ENCODE data around the gene HSPA12A.
"Not testable (repeated sequence)": the region's sequence is repeated elsewhere in the genome, so short reads cannot be mapped to it uniquely, and the experiment has no call there.

HSPA12A gene

GRCh38 chr10:116716381-116716780, 26.0 kb downstream of the HSPA12A start:
- DNase-seq (ENCODE audit: low spot score) = no peak

- no peak for DNase-seq (ENCODE audit: low spot score)
Measured at GRCh38 chr10:116715839-116716377, 26.5 kb downstream of the HSPA12A start.

GRCh38 chr10:116715341-116715740, 27.0 kb downstream of the HSPA12A start:
- no peak for DNase-seq (ENCODE audit: low spot score)

GRCh38 chr10:116713846-116714245, 28.5 kb downstream of the HSPA12A start:
- DNase-seq (ENCODE audit: low spot score) = no peak

- no peak for DNase-seq (ENCODE audit: low spot score)
Measured at GRCh38 chr10:116712989-116713543, 29.3 kb downstream of the HSPA12A start.

- no peak for DNase-seq (ENCODE audit: low spot score)
Measured at GRCh38 chr10:116712519-116712918, 29.8 kb downstream of the HSPA12A start.

GRCh38 chr10:116711803-116712202, 30.6 kb downstream of the HSPA12A start:
- not testable (repeated sequence) for DNase-seq (ENCODE audit: low spot score)

- no peak for DNase-seq (ENCODE audit: low spot score)
Measured at GRCh38 chr10:116710076-116710475, 32.3 kb downstream of the HSPA12A start.

- DNase-seq (ENCODE audit: low spot score) = no peak
Measured at GRCh38 chr10:116708877-116709276, 33.5 kb downstream of the HSPA12A start.

- DNase-seq (ENCODE audit: low spot score) = no peak
Measured at GRCh38 chr10:116708391-116708821, 34.0 kb downstream of the HSPA12A start.

- no peak for DNase-seq (ENCODE audit: low spot score)
Measured at GRCh38 chr10:116707981-116708380, 34.4 kb downstream of the HSPA12A start.

- no peak for DNase-seq (ENCODE audit: low spot score)
Measured at GRCh38 chr10:116706281-116706680, 36.1 kb downstream of the HSPA12A start.

GRCh38 chr10:116705498-116705897, 36.9 kb downstream of the HSPA12A start:
- DNase-seq (ENCODE audit: low spot score) = no peak

- DNase-seq (ENCODE audit: low spot score) = no peak
Measured at GRCh38 chr10:116704926-116705325, 37.4 kb downstream of the HSPA12A start.

- no peak for DNase-seq (ENCODE audit: low spot score)
Measured at GRCh38 chr10:116702165-116702564, 40.2 kb downstream of the HSPA12A start.

GRCh38 chr10:116699471-116700150, 42.8 kb downstream of the HSPA12A start:
- DNase-seq (ENCODE audit: low spot score) = no peak

GRCh38 chr10:116699049-116699448, 43.3 kb downstream of the HSPA12A start:
- no peak for DNase-seq (ENCODE audit: low spot score)

GRCh38 chr10:116698364-116698763, 44.0 kb downstream of the HSPA12A start:
- no peak for DNase-seq (ENCODE audit: low spot score)

- DNase-seq (ENCODE audit: low spot score) = no peak
Measured at GRCh38 chr10:116697816-116698215, 44.5 kb downstream of the HSPA12A start.

GRCh38 chr10:116696919-116697318, 45.4 kb downstream of the HSPA12A start:
- no peak for DNase-seq (ENCODE audit: low spot score)

- DNase-seq (ENCODE audit: low spot score) = no peak
Measured at GRCh38 chr10:116694927-116695268, 47.5 kb downstream of the HSPA12A start.

GRCh38 chr10:116694243-116694926, 48.0 kb downstream of the HSPA12A start:
- DNase-seq (ENCODE audit: low spot score) = no peak

GRCh38 chr10:116692225-116692624, 50.1 kb downstream of the HSPA12A start:
- no peak for DNase-seq (ENCODE audit: low spot score)
